Osteoblast (primary cell): ENCODE measurements around the gene AGMO. TPM values are rescaled to one million over a fixed set of nuclear protein-coding genes. Genes with fewer than 3 reads are reported as not detected.

Source experiments
- DNase-seq: peaks from one replicate; pipeline ENCODE4 v3.0.0; 2011; ENCODE audit warnings: low spot score, mixed read lengths; ENCODE audit not compliant: insufficient read length; ENCODE audit errors: missing footprints
- H2AFZ ChIP-seq: 2 replicates; pipeline ENCODE4 v1.6.0; 2011; ENCODE audit warnings: mild to moderate bottlenecking, low read length
- H3K27ac ChIP-seq: 2 replicates; pipeline ENCODE4 v1.5.1; 2011; ENCODE audit warnings: mild to moderate bottlenecking, low read depth, low read length, moderate library complexity
- H3K27me3 ChIP-seq: 2 replicates; pipeline ENCODE4 v1.6.0; 2012; ENCODE audit warnings: mild to moderate bottlenecking, control low read depth, inconsistent platforms, low read length, moderate library complexity; ENCODE audit not compliant: insufficient read depth
- H3K36me3 ChIP-seq: 2 replicates; pipeline ENCODE4 v1.5.1; 2011; ENCODE audit warnings: mild to moderate bottlenecking, low read length, control low read depth, moderate library complexity; ENCODE audit not compliant: insufficient read depth
- H3K4me1 ChIP-seq: 2 replicates; pipeline ENCODE4 v1.5.1; 2011; ENCODE audit warnings: mild to moderate bottlenecking, low read length, control low read depth, moderate library complexity; ENCODE audit not compliant: insufficient read depth
- H3K4me2 ChIP-seq: 2 replicates; pipeline ENCODE4 v1.6.0; 2011; ENCODE audit warnings: mild to moderate bottlenecking, low read length; ENCODE audit not compliant: insufficient read depth
- H3K4me3 ChIP-seq: fragments of 200-600 bp; sonication (generic); 3 replicates; pipeline ENCODE4 v1.5.1; 2012; ENCODE audit warnings: mild to moderate bottlenecking, low read length, inconsistent platforms; ENCODE audit not compliant: insufficient read depth
- H3K79me2 ChIP-seq: 2 replicates; pipeline ENCODE4 v1.6.0; 2012; ENCODE audit warnings: mild to moderate bottlenecking, low read length, control low read depth, inconsistent platforms; ENCODE audit not compliant: insufficient read depth
- H3K9me3 ChIP-seq: 2 replicates; pipeline ENCODE4 v1.5.1; 2011; ENCODE audit warnings: low read depth, low read length, control low read depth
- H4K20me1 ChIP-seq: 2 replicates; pipeline ENCODE4 v1.6.0; 2012; ENCODE audit warnings: mild to moderate bottlenecking, low read length, control low read depth; ENCODE audit not compliant: insufficient read depth
- total RNA-seq: library from RNA; depleted of rRNA; stranded (reverse); fragments of >200 nt; gene quantifications from 2 replicates; pipeline ENCODE4 v1.2.3, GENCODE V29; 2012
- TF ChIP-seq, protein P1 (sequence below): IDR thresholded peaks from 2 replicates; pipeline ENCODE4 v1.5.1; 2011; ENCODE audit warnings: mild to moderate bottlenecking, low read depth, low read length, moderate library complexity; ENCODE audit errors: extremely low read depth

Gene AGMO
- total RNA-seq, 1 donor: under 0.01 TPM

DNA sequence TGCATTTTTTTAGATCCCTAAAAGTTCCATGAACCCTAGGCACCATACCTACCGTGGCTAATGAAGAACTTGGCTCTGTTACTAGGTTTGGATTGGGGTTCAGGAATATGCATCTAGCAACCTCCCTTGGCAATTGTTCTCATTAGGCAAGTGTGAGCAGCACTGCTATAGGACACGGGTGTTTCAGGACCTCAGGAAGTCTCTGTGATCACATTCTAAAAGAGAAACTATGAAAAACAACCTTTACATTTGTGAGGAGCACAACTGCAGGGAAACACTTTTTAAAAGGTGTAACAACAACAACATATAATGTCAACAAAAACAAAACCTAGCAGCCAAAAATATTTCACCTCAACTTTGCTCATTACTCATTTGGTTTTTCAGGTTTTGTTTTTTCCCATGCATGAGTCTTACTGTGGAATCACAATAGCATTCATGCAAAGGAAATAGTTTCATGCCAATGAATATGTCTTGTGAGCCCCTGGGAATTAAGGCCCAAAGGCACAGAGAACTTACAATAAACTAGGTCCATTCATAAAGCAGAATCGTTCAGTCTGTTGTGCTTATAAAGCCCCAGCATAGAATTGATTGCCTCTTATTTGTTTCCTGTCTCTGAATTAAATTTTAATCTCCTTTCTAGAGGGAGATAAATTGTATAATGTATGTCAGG lies 403.5 kb downstream of the AGMO start:
- H3K36me3 ChIP-seq: no peaks in the 10 kb centered on the region
- no peaks in the 10 kb centered on the region for H3K79me2 ChIP-seq
- H3K27me3 ChIP-seq: no peaks in the 10 kb centered on the region
- no peaks in the 10 kb centered on the region for H3K9me3 ChIP-seq
- no peak for DNase-seq
- TF ChIP-seq, protein P1, sequence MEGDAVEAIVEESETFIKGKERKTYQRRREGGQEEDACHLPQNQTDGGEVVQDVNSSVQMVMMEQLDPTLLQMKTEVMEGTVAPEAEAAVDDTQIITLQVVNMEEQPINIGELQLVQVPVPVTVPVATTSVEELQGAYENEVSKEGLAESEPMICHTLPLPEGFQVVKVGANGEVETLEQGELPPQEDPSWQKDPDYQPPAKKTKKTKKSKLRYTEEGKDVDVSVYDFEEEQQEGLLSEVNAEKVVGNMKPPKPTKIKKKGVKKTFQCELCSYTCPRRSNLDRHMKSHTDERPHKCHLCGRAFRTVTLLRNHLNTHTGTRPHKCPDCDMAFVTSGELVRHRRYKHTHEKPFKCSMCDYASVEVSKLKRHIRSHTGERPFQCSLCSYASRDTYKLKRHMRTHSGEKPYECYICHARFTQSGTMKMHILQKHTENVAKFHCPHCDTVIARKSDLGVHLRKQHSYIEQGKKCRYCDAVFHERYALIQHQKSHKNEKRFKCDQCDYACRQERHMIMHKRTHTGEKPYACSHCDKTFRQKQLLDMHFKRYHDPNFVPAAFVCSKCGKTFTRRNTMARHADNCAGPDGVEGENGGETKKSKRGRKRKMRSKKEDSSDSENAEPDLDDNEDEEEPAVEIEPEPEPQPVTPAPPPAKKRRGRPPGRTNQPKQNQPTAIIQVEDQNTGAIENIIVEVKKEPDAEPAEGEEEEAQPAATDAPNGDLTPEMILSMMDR: no peak
- H3K27ac ChIP-seq: no peak overlapping the region
- no peaks in the 10 kb centered on the region for H4K20me1 ChIP-seq
- H2AFZ ChIP-seq: no peak overlapping the region
- H3K4me3 ChIP-seq: no peak overlapping the region
- no peak overlapping the region for H3K4me2 ChIP-seq
- no peaks in the 10 kb centered on the region for H3K4me1 ChIP-seq

Other genes starting within 250 kb of the AGMO start
- gene MEOX2, start 124.7 kb upstream of the AGMO start, total RNA-seq: 3.8 and 4.7 TPM in 2 replicates